GM04504 (cell line): ENCODE measurements around the gene RSKR.
"Not testable (repeated sequence)": the region's sequence is repeated elsewhere in the genome, so short reads cannot be mapped to it uniquely, and the experiment has no call there.

Experiments
- DNase-seq: peaks from one replicate; pipeline ENCODE4 v3.0.0-alpha.2; 2012; ENCODE audit warnings: low read depth

The RSKR gene

DNA sequence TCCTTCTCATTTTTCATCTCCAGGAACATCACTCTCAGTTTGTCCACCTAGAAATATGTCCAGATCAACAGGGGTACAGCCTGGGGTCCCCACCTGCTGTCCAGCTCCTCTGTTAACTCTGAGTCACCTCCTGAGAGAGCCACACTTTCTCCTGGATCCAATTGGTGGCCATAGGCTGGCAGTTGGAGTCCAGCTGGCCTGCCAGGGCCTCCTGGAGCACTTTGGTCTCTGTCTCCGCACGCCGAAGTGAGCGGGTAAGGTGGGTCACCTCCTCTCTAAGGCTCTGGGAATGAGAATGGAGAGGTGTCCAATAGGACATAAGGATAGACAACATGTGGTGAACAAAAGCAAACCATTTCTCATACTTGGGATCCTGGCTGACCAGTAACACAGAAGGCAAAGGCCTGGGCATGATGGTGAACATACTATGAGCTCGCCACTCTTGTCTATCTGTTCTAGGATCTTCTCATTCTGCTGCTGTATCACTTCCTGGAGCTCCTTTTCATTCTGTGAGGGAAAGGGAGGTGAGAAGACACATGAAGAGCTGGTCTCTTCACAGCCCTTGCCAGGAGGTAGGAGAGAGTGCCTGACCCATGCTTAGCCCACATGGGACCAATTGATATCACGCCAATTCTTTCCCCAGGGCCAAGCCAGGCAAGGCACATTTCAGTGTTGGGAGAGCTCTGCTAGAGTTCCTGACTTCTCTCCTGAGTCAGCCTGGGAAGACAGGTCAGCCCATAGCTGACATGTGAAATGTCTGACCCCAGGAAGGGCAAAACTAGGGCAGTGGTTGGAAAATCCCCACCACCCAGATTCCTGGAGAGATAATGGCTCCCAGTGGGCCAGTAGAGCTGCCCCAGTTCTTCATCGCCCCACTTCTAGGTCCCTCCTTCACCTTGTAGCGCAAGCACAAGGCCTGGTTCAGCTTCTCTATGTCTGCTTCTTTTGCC is 35.5 kb downstream of the RSKR start:
- DNase-seq: no peak

GRCh38 chr17:28577466-28577824 is 36.5 kb downstream of the RSKR start:
- no peak for DNase-seq

- peak; percentile 78 for DNase-seq
Observed at GRCh38 chr17:28576758-28577465, 37.1 kb downstream of the RSKR start, which contains the start of gene ALDOC. ALDOC (minus strand) TSS chr17:28576895; CDS start chr17:28575532, 1,363 bp downstream.

DNA sequence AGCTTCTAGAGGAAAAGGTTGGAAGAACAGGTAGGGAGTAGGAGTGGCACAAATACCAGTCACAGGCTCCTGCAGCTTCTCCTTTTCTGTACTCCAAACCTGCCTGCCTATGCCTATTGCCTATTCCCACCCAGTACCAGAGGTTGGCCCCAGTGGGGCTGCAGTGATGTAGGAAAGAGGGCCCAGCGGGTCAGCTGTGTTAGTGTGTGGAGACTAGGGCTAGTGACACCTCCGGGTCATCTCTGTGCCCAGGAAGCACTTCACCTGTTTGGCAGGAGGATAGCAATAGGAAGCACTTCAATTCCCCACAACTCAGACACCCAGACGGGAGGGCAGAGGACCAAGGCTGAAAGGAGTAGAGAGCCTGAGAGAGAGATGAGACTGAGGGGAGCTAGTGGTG is 38.0 kb downstream of the RSKR start:
- not testable (repeated sequence) for DNase-seq

DNA sequence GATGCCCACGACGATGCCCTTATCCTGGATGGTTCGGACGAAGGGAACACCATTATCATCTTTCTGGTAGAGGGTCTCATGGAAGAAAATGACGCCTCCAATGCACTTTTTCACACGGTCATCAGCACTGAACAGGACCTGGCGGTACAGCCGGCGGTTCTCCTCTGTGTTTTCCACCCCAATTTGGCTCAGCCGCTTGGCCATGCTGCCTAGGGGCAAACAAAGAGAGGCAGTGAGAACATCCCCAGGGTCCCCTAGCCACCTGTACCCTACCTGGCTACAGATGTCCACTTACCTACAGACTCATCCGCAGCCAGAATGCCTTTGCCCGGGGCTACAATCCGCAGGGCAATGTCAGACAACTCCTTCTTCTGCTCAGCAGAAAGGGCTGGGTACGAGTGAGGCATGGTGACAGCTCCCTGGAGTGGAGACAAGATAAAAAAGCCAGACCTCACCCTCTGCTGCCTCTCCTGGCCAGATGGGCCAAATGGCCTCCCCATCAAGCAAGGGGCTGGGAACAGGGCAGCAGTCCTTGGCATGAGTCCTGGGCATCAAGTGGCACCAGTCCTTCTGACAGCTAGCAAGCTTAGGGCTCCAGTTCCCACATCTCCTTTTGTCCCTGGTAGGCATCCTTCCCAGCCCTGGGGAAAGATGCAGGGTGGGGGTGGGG is 38.7 kb downstream of the RSKR start:
- no peak for DNase-seq

GRCh38 chr17:28574526-28574925 is 39.5 kb downstream of the RSKR start:
- DNase-seq: no peak

DNA sequence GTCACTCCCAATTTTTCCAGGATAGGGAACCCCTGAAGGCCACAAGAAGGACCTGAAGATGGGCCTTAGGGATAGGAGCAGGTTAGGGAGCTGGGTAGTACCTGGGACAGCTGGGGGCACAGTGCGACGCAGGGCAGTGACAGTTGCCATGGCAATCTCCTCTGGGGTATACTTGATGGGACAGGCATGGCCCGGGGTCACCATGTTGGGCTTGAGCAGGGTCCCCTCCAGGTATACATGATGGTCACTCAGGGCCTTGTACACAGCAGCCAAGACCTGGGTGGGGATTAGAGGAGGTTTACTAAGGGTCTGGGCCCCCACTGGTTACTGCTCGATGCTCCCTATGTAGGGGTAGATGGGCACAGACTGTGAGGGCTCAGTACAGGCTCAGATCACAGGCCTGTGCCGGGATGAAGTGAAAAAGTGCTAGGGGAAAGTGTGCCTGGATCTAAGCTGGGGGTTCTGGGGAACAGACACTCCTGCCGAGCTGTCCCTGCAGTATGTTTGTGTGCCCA is 40.0 kb downstream of the RSKR start:
- no peak for DNase-seq

DNA sequence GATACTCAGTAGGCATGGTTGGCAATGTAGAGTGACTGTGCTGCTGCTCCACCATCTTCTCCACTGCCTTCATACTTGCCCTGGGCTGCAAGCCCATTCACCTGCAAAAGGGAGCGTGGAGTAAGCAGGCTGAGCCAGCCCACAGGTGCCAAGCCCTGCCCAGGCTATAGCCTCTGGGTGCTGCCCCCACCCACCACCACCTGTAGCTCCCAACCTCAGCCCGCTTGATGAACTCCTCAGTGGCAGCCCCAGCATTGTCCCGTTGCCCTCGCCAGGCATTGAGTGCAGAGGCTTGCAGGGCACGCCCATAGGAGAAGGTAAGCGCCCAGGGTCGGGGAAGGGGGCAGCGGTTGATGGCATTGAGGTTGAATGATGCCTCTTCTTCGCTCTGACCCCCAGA is 40.5 kb downstream of the RSKR start:
- DNase-seq: no peak

GRCh38 chr17:28573040-28573380 is 41.0 kb downstream of the RSKR start:
- no peak for DNase-seq

GRCh38 chr17:28572259-28573039 is 41.5 kb downstream of the RSKR start:
- DNase-seq: no peak

- DNase-seq: peak; percentile 78
Observed at GRCh38 chr17:28571361-28572122, 42.4 kb downstream of the RSKR start, which contains the start of gene PIGS. PIGS (minus strand) TSS chr17:28571524; CDS start chr17:28571496, 28 bp downstream.

GRCh38 chr17:28570716-28571360 is 43.1 kb downstream of the RSKR start:
- no peak for DNase-seq

GRCh38 chr17:28569446-28569845 is 44.5 kb downstream of the RSKR start:
- DNase-seq: no peak

DNA sequence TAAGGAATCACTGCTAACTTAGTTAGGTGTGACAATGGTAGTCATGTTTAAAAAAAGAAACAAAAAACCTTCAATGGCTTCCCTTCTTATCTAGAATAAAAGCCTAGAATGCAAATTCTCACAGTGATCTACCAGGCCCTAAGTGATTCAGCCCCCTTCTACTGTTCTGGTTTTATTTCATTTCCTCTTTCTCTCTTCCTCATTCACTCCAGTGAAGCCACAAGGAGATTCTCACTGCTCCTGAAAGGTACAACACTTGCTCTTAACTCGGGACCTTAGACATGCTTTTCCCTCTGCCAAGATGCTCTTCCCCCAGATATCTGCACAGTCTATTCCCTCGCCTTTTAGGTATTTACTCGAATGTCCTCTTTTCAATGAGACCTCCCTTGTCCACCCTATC is 46.4 kb downstream of the RSKR start:
- no peak for DNase-seq

GRCh38 chr17:28563475-28563874 is 50.5 kb downstream of the RSKR start:
- no peak for DNase-seq
